Activated gamma-delta T cell treated with Interleukin-2 at 50 U/mL for 16 hours (primary cell): ENCODE results near the gene BCL2L13.
"Not testable (repeated sequence)": the region's sequence is repeated elsewhere in the genome, so short reads cannot be mapped to it uniquely, and the experiment has no call there.

Source experiments
- DNase-seq: peaks from one replicate; pipeline ENCODE4 v3.0.0-alpha.2; 2020

The BCL2L13 gene

GRCh38 chr22:17697196-17697595 lies 58.6 kb downstream of the BCL2L13 start:
- not testable (repeated sequence) for DNase-seq

- DNase-seq = not testable (repeated sequence)
Observed at GRCh38 chr22:17698276-17698675, 59.7 kb downstream of the BCL2L13 start.

GRCh38 chr22:17698948-17699347 lies 60.4 kb downstream of the BCL2L13 start:
- DNase-seq = no peak

DNA sequence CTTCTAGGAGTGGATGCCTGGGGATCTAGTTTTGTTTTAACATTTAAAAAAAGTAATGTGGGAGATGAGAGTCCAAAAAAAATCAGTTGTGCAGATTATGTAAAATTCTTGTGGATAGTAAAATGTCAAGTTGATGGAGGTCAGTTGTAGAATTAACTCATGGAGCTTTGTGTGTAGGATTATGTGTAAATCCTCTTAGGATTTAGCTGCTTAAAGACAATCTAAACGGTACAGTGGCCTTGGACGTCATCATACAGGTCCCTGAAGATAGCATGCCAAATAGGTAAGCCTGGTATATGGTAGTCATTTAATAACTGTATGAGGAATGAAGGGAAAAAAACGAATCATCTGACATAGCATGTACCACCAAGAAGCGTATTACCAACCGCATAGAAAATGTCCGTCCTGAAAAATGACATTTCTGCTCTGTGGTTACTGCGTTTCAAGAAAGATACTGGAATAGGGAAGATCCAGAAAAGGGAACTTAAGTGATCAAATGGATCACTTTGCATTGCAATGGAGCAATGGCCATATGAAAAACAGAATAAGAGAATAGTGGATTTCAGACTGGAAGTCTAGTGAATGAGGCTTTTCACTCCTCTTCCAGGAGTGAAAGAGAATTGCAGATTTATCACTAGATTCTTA lies 61.3 kb downstream of the BCL2L13 start:
- DNase-seq = no peak

DNA sequence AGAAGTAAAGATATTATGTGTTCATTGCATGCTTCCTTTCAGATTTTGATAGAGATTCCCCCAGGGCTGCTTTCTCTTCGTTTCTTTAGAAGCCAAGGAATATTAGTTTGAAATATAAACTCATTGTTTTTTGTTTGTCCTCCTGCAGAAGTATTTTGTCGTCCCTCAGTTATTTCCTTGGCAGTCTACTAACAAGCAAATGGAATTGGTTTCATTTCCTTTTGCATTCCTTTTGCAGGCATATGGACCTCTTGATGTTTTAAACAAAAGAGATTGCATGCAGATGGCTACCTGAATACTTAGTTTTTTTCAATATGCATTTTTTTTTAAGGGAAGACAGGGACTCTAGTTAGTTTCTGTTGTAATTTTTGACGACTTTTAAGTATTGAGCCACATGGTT lies 62.2 kb downstream of the BCL2L13 start:
- DNase-seq = no peak

DNA sequence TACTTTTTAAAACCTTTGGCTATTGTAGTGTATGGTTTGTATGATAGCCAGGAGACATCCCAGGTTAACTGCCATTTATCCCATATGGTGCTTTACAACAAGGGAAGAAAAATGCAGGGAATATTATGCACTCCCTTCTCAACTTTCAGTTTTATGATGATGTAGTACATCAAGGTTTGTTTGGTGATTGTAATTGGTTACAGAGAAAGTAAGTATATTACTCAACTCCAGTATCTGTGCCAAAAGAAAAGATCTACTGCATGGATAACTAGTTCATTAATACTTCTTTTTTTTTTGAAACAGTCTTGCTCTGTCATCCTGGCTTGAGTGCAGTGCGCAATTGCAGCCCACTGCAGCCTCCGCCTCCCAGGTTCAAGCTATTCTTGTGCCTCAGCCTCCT lies 65.3 kb downstream of the BCL2L13 start:
- DNase-seq = no peak

DNA sequence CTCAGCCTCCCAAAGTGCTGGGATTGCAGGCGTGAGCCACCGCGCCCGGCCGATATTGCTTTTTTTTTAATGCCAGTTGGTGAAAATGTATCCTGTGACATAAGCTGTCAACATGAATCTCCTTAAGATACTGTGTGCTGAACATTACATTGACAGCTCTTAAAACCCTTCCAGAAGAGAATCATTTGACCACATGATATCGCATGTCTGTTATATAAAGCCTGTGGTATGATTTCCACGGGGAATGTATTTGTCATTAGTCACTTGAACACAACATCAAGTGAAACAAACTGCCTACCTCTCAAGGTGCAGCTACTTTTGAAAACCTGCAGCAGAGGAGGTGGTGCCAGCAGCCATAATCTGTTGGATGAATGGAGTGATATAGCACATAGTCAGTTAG lies 67.0 kb downstream of the BCL2L13 start:
- no peak for DNase-seq

GRCh38 chr22:17705951-17706900 lies 67.7 kb downstream of the BCL2L13 start:
- DNase-seq = peak; percentile 5

DNA sequence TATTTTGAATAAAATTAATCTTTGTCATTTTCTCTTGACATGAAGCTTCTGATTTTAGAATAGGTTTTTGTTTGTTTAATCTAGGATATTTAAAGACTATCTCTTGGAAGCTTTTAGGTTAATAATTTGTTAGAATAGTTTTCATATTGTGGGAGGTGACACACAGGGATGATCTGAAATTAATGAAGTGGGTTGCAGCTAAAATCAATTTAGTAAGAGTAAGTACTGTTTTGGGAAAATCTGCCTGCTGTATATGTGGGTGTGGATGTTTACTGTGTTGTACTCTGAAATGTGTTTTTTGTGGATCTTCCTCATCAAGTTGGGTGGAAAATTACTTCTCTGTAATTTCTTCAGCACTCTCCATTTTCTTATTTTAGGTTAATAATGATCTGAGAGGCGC lies 68.4 kb downstream of the BCL2L13 start:
- no peak for DNase-seq

- no peak for DNase-seq
Observed at GRCh38 chr22:17707526-17707925, 69.0 kb downstream of the BCL2L13 start.

DNA sequence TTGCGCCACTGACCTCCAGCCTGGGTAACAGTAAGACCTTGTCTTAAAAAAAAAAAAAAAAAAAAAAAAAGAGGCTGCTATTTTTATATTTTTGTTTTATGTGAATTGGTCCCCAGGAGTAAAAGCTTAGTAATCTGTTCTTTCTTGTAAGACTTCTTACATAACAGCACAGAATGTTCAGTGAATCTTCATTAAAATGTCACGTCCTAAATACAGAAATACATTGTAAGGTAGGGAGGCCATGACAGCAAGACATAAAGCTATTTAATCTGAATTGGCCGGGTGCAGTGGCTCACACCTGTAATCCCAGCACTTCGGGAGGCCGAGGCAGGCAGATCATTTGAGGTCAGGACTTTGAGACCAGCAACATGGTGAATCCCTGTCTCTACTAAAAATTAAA lies 71.5 kb downstream of the BCL2L13 start:
- DNase-seq = no peak

DNA sequence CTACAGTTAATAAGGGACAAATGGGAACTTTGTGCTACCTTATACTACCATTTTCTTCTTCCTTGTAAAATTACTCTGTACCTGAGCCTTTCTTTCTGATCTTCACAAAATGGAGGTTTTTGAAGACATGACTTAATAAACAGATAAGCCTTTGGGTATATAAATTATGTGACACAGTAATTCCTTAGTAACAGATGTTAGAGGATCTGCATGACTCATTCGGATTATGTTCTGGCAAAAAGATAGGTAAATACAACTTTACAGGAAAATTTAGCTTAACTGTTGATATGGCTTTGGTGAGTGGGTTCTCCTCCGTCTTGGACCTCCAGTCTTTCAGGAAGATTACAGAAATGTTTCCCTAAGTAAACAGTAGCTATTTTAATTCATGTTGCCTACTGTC lies 73.9 kb downstream of the BCL2L13 start:
- no peak for DNase-seq

GRCh38 chr22:17716529-17716928 lies 78.0 kb downstream of the BCL2L13 start:
- no peak for DNase-seq

DNA sequence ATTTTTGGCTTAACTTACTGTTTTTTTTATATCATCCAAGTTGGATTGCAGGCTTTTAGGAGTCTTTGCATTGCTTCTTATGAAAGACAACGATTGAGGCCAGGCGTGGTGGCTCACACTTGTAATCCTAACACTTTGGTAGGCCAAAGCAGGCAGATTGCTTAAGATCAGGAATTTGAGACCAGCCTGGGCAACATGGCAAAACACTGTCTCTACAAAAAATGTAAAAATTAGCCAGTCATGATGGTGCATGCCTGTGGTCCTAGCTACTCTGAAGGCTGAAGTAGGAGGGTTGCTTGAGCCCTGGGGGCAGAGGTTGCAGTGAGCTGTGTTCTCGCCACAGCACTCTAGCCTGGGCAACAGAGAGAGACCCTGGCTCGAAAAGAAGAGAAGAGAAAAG lies 79.2 kb downstream of the BCL2L13 start:
- DNase-seq = no peak

DNA sequence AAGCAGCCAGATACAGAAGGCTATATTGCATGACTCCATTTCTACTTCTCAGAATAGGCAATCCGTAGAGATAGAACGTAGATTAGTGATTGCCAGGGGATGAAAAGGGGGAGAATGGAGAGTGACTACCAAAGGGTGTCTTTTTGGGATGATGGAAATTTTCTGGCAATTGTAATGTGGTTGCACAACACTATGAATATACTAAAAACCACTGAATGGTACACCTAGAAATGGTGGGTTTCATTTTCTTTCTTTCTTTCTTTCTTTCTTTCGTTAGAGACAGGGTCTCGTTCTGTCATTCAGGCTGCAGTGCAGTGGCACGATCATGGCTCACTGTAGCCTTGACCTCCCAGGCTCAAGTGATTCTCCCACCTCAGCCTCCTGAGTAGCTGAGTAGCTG lies 81.4 kb downstream of the BCL2L13 start:
- no peak for DNase-seq

GRCh38 chr22:17724241-17724640 lies 85.7 kb downstream of the BCL2L13 start:
- DNase-seq = no peak

DNA sequence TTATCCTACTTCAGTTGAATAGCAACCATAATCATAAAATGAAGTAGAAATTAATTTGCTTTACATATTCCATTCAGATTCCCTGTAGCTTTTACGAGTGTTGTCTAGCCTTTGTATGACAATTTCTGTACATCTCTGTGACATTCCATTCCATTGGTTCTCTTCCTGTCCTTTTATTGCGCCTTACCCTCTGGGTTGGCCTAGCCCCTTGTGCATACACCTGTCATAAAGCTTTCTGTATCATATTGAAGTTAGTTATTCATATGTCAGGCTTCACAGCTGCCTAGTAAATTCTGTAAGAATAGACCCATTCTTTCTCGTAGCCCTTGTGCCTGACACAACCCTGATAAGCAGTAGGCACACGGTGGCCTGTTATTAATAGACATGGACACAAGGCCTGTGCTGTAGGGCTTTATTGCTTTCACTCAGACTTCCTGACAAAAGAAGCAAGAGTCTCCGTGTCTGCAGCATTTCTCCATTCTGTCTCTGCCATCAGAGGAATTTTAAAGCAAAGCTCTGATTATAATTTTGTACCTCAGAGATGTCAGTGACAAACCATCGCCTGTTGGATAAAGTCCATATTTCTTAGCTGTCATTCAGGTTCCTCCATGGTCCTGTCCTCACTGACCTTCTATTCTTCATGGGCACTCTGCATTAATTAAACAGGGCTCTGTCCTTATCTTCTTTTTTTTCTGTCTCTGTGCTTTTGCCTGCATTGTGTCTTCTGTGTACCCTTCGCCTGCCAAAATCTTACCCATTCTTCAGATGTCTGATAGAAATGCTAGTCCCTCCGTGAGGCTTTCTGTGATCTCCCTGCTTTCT lies 86.3 kb downstream of the BCL2L13 start:
- DNase-seq = no peak

GRCh38 chr22:17725500-17725796 lies 86.9 kb downstream of the BCL2L13 start:
- DNase-seq = no peak

- DNase-seq = no peak
Observed at GRCh38 chr22:17726006-17726927, 87.7 kb downstream of the BCL2L13 start.

DNA sequence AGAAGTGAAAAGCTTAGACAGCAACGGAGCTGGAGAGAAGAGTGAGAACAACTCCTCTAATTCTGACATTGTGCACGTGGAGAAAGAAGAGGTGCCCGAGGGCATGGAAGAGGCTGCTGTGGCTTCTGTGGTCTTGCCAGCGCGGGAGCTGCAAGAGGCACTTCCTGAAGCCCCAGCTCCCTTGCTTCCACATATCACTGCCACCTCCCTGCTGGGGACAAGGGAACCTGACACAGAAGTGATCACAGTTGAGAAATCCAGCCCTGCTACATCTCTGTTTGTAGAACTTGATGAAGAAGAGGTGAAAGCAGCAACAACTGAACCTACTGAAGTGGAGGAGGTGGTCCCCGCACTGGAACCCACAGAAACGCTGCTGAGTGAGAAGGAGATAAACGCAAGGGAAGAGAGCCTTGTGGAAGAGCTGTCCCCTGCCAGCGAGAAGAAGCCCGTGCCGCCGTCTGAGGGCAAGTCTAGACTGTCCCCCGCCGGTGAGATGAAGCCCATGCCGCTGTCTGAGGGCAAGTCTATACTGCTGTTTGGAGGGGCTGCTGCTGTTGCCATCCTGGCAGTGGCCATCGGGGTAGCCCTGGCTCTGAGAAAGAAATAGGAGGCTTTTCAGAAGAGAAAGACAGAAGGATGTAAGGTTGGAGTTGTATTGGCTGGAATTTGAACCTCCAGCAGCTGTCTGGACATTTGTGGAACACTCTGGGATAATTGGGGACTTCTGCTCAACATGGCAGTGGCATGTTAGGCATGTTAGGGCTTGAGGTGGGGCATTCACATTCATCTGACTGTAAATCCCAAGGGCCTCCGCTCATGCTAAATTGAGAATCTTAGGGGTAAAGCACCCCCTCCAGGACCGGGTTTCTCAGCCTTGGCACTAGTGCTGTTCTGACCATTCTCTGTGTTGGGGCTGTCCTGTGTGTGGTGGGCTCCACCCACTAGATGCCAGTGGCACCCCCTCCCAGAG lies 88.7 kb downstream of the BCL2L13 start:
- DNase-seq = no peak

DNA sequence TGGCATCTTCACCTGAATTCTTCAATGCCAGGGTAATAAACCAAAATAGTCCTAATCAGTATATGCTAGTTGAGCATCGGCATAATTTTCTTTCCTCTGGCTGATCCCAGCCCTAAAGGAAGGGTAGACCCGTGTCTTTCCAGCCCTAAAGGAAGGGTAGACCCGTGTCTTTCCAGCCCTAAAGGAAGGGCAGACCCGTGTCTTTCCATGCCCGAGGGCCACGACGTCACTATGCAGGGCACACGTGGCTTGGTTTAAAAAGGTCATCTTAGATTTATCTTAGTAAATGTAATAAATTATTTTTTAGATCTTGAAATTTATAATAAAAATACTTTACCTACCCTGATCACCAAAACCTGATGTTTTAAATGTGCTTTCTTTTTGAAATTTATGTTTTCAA lies 90.2 kb downstream of the BCL2L13 start:
- DNase-seq = no peak
